Measurements from ENCODE around the gene STK32C. TPM values are rescaled to one million over a fixed set of nuclear protein-coding genes. Genes with fewer than 3 reads are reported as not detected.

STK32C gene
- total RNA-seq, 4 donors from 2014 or later: 9.4 to 18.1 (median 16.2) TPM

DNA sequence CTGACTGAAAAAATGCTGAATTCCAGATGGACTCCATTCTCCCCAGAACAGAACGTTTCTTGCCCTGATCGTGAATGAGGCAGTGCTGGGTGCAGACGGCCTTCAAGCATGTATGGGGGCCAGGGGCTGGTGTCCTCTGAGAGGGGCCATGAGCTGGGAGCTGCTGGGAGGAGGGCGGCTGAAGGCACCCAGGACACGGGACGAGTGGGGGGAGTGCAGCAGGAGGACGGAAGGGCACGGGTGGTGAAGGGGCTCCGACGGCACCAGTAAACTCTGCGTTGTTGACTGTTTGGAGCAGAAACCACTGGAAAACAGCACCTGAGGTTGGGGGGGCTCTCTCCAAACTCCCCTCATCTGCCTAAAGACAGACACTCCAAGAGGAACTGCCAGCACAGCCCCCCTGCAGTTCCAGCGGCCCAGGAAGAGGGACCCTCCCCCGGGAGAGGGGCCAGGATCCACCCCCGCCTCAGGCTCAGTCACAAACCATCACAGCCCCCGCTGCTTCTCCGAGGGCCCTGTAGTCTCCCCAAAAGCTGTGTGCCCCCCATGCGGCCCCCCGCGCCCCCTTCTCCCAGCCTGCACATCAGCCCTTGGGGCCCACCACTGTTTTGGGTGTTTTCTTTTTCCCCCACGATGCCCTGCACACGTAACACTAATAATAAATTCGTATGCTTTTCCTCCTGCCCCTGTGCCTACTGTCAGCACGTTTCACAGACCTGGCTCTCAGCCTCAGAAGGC, 65.5 kb downstream of the STK32C start:
- H3K27ac ChIP-seq: no peak overlapping the region
- no peaks in the 10 kb centered on the region for H3K9me3 ChIP-seq
- TF ChIP-seq EP300 (IDR thresholded peaks at IDR 0.05) (no peak), POLR2A (IDR thresholded peaks at IDR 0.05) (no peak)
- TF ChIP-seq, protein P1, sequence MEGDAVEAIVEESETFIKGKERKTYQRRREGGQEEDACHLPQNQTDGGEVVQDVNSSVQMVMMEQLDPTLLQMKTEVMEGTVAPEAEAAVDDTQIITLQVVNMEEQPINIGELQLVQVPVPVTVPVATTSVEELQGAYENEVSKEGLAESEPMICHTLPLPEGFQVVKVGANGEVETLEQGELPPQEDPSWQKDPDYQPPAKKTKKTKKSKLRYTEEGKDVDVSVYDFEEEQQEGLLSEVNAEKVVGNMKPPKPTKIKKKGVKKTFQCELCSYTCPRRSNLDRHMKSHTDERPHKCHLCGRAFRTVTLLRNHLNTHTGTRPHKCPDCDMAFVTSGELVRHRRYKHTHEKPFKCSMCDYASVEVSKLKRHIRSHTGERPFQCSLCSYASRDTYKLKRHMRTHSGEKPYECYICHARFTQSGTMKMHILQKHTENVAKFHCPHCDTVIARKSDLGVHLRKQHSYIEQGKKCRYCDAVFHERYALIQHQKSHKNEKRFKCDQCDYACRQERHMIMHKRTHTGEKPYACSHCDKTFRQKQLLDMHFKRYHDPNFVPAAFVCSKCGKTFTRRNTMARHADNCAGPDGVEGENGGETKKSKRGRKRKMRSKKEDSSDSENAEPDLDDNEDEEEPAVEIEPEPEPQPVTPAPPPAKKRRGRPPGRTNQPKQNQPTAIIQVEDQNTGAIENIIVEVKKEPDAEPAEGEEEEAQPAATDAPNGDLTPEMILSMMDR (IDR thresholded peaks at IDR 0.05): no peak
- H3K36me3 ChIP-seq: peaks cover 0 to 7% (median 0%) of the 10 kb centered on the region in 3 donors
- no peak for DNase-seq (ENCODE audit: low spot score in 2 of 2)
- no peaks in the 10 kb centered on the region for H3K27me3 ChIP-seq
- H3K4me3 ChIP-seq: no peak overlapping the region
- 81 to 82% methylated on average over 20 to 22 of the region's 23 CpGs for WGBS, 2 donors
- no peaks in the 10 kb centered on the region for H3K4me1 ChIP-seq

DNA sequence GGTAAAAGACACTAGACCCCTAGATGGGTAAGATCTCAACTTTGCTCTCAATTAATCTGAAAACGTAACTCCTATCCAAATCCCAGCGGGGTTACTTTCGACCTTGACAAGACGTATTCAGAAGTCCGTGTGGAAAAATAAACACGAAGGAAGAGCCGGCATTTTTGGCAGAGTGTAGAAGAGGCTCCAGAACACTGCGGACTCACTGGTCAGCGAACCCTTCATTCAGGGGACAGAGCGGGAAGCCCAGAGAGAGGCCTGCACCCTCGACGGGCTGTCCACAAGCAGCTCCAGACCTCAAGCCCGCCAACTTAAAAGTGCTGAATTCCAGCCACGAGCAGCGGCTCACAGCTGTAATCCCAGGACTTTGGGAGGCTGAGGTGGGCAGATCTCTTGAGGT, 66.3 kb downstream of the STK32C start:
- Histone ChIP-seq H3K4me3 (no peak overlapping the region), H3K27ac (no peak overlapping the region), H3K4me1 (no peaks in the 10 kb centered on the region), H3K36me3 (peaks cover 0 to 7% (median 0%) of the 10 kb centered on the region in 3 donors), H3K27me3 (no peaks in the 10 kb centered on the region), H3K9me3 (no peaks in the 10 kb centered on the region)
- WGBS, 2 donors: 82 to 83% methylated on average over 15 of the region's 15 CpGs
- TF ChIP-seq, protein P1 (IDR thresholded peaks at IDR 0.05): no peak
- TF ChIP-seq POLR2A (IDR thresholded peaks at IDR 0.05) (no peak), EP300 (IDR thresholded peaks at IDR 0.05) (no peak)
- no peak for DNase-seq (ENCODE audit: low spot score in 2 of 2)

DNA sequence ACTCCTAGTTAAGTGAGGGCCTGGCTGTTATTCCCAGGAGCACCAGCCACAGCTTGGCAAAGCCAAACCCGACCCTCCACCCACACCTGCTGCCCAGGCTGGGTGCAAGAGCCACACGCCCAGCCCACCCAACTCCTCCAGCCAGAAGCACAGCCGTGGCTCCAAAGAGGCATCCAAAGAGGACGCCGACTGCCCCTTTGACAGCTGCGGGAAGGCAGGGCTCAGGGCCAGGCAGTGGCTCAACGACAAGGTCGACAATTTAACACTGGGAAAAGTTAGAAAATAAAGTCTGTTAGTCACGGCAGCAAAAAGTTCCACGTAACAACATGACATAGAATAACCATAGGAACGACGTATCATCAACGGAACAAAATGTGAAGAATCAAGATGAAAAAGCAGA, 66.7 kb downstream of the STK32C start:
- H3K27ac ChIP-seq: no peak overlapping the region
- H3K4me1 ChIP-seq: no peaks in the 10 kb centered on the region
- H3K9me3 ChIP-seq: no peaks in the 10 kb centered on the region
- no peak overlapping the region for H3K4me3 ChIP-seq
- 90 to 92% methylated on average over 12 to 13 of the region's 13 CpGs for WGBS, 2 donors
- TF ChIP-seq, protein P1 (IDR thresholded peaks at IDR 0.05): no peak
- TF ChIP-seq POLR2A (IDR thresholded peaks at IDR 0.05) (no peak), EP300 (IDR thresholded peaks at IDR 0.05) (no peak)
- no peaks in the 10 kb centered on the region for H3K27me3 ChIP-seq
- peaks cover 0 to 8% (median 0%) of the 10 kb centered on the region in 3 donors for H3K36me3 ChIP-seq
- no peak for DNase-seq (ENCODE audit: low spot score in 2 of 2)

DNA sequence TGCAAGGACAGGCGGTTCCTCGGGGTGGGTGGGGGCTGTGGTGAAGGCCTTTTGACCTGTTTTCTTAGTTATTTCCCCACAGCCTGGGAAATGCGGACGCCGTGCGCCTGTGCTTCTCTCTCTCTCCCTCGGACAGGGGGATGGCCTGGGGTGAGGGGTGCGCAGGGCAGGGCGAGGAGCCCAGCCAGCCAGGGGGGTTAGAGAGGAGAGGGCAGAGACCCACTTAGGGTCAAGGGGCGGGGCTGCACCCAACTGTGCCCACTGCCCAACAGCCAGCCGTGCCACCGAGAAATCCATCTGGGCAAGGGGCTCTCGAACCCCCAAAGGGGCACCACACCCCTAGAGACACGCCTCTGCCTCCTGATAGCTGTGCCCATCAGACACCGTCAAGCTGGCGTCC, 67.2 kb downstream of the STK32C start:
- TF ChIP-seq POLR2A (IDR thresholded peaks at IDR 0.05): no peak
- TF ChIP-seq, protein P1 (IDR thresholded peaks at IDR 0.05): no peak
- TF ChIP-seq EP300 (IDR thresholded peaks at IDR 0.05): no peak
- 69 to 86% methylated on average over 9 to 16 of the region's 16 CpGs for WGBS, 2 donors
- Histone ChIP-seq H3K27ac (no peak overlapping the region), H3K27me3 (no peaks in the 10 kb centered on the region), H3K9me3 (no peaks in the 10 kb centered on the region), H3K36me3 (peaks cover 0 to 13% (median 0%) of the 10 kb centered on the region in 3 donors), H3K4me1 (no peaks in the 10 kb centered on the region), H3K4me3 (no peak overlapping the region)
- no peak for DNase-seq (ENCODE audit: low spot score in 2 of 2)

DNA sequence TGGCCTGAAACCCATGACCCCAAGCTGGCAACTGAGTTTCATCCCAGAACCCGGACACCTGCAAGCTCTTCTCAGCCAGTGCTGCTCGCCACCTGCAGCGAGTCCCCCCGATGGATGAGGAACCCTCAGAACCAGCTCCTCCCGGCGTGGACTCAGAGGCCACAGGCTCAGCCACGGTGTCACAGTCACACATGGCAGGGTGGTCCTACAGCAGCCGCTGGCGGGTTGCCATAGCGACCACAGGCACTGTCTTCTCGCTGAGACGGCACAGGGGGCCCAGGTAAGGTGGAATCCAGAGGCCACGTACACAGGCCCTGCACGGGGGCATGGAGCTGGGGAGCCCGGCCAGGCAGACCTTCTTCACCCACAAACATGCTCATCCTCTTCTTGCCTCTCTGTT, 67.6 kb downstream of the STK32C start:
- Histone ChIP-seq H3K4me3 (no peak overlapping the region), H3K36me3 (peaks cover 0 to 14% (median 0%) of the 10 kb centered on the region in 3 donors), H3K4me1 (no peaks in the 10 kb centered on the region), H3K9me3 (no peaks in the 10 kb centered on the region), H3K27ac (no peak overlapping the region), H3K27me3 (no peaks in the 10 kb centered on the region)
- DNase-seq (ENCODE audit: low spot score in 2 of 2): no peak
- TF ChIP-seq EP300 (IDR thresholded peaks at IDR 0.05): no peak
- TF ChIP-seq POLR2A (IDR thresholded peaks at IDR 0.05): no peak
- WGBS, 2 donors: 87% methylated on average over 7 to 11 of the region's 15 CpGs

All from tibial nerve (tissue), 4 donors.